Suppressor macrophage treated with lipopolysaccharide for 4 hours (primary cell): ENCODE data around the gene DAPK1.
"Not testable (repeated sequence)": the region's sequence is repeated elsewhere in the genome, so short reads cannot be mapped to it uniquely, and the experiment has no call there.

Experiments
- DNase-seq: peaks from one replicate; pipeline ENCODE4 v3.0.0-alpha.2; 2020

DAPK1 gene

DNA sequence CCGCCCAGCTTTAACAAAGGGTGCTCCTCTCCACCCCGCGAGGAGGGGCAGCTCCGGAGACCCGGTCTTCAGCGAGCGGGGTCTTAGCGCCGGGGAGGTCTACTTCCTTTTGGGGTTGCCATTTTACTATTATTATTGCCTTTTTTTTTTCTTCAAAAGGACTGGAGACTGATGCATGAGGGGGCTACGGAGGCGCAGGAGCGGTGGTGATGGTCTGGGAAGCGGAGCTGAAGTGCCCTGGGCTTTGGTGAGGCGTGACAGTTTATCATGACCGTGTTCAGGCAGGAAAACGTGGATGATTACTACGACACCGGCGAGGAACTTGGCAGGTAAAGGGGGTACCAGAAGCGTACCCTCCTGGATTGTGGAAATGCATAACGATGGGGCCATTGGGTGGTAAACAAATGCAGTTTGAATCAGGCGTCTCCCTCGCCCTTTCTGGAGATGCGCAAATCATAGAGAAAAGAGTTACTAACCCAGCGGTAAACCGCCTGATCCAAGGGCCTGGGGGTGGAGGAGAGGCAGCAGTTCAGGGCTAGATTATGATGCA, 1.2 kb downstream of the DAPK1 start:
- DNase-seq, result no peak

- peak; percentile 50 for DNase-seq
These were observed 1.9 kb downstream of the DAPK1 start for GRCh38 chr9:87499424-87500017.

DNA sequence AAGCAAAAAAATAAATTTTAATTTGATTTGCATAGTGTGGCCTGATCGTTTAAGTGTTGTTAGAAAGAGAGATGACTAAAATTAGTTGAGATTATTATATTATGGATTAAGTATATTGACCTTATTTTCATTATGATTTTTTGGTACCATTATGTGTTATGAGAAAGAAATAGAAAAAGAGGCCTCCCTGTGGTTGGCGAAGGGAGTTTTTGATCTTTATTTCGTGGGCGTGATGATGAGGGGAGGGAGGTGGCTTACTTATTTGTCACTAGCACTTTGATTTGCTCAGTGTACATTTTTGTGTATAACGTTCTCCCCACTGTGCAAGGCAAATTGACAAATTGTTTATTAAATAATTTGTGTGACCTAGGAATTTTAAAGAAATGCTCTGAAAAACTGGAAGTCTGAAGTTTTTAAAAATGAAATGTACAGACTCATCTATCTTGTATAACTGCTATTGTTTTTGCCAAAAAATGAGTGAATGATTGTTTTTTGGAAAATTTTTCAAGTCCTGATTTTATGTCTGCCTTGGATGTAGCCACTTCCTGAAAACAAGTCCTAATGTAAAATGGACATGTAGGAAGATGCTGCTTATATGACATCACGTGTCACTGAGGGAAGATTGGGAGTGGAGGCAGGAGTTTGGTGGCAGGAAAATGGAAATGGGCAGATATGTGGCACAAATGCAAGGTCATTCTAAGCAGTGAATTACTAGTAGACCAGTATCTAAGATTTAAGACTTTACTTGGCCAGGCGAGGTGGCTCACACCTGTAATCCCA, 3.0 kb downstream of the DAPK1 start:
- DNase-seq, result peak; percentile 76

GRCh38 chr9:87501271-87501656, 3.6 kb downstream of the DAPK1 start:
- not testable (repeated sequence) for DNase-seq

DNA sequence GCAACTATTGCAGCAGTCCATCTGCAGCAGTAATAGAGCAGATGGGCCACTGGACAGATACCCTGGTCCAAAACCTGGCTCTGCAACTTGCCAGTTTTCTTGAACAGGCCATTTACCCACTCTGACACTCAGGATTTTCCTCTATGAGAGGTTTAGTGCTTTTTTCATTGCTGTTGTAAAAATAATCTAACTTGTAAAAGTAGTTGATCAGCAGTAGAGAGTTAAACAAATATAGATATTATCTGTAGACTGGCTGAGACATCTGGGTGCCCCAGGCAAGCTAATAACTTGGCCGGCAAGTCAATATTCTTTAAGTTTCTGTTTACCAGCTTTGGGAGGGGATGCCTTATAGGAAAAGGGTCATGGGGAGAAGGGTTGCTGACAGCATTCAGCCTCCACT, 4.1 kb downstream of the DAPK1 start:
- no peak for DNase-seq

DNA sequence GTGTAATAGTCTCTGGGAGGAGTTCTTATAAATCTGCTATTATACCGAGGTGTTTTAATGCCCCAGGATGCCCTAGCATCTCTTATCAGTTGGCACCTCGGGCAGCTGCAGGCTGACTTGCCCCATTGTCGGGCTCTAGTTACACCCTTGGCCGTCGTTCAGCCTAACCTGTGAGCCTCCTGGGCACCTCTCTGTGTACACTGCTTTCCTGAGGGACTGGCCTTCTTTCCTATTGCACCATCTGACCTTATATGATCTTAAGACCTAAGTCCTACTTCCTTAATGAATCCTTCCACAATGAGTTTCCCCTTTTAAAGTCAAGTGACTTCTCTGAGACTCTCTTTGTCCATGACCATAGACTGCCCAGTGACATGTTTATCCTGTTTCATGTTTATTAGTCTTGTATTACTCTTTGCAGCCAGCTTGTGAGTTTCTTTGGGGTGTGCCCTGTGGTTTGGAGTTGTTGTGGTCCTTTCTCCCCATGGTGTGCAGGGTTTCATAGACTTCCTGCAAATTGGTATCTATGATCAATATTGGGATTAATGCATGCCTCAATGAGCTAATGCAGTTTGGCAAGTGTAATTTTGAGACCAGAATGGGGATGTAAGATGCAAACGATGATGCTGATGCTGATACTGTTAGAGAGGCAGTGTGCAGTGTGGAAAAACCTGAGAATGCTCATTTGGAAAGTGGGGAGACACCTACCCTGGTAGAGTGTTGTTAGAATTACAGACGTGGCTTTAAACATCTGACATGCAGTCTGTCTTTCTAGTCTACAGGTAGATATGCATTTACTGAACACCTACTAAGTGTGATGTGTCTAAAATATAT, 4.9 kb downstream of the DAPK1 start:
- peak; percentile 92 for DNase-seq

DNA sequence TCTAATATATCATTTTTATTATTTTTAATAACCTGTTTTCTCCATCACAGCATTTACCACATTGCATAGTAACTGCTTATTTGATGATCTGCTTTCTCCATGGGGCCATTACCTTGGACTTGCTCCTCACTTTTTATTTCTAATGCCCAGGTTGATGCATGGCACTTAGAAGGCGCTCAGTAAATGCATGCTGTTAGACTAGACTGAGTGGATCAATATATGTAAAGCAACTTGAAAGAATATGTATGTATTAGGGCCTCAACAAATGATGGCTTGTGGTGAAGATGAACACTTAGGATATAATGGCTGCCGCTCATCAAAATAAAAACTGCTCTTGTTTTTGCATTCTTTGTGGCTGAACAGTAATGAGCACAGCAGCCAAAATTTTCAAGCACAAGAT, 5.8 kb downstream of the DAPK1 start:
- no peak for DNase-seq

DNA sequence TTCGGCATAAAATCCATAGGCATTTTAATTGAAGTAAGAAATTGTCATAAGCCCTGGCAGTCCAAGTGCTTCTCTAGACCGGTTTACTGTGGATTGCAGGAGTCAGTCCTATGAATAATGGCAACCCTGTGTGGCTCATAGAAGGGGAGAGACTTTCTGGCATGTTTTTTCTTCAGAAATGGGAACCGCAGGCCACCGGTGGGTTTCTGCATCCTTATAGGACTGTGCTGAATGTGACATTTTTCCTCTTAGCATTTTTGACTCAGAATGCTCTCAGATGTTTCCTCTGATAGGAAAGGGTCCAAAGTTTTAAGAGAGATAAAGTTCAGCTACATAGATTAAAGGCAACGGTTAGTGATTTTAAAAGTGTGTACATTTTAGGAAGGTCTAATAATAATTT, 6.3 kb downstream of the DAPK1 start:
- no peak for DNase-seq

- no peak for DNase-seq
These were observed 7.3 kb downstream of the DAPK1 start for GRCh38 chr9:87504938-87505337.

DNA sequence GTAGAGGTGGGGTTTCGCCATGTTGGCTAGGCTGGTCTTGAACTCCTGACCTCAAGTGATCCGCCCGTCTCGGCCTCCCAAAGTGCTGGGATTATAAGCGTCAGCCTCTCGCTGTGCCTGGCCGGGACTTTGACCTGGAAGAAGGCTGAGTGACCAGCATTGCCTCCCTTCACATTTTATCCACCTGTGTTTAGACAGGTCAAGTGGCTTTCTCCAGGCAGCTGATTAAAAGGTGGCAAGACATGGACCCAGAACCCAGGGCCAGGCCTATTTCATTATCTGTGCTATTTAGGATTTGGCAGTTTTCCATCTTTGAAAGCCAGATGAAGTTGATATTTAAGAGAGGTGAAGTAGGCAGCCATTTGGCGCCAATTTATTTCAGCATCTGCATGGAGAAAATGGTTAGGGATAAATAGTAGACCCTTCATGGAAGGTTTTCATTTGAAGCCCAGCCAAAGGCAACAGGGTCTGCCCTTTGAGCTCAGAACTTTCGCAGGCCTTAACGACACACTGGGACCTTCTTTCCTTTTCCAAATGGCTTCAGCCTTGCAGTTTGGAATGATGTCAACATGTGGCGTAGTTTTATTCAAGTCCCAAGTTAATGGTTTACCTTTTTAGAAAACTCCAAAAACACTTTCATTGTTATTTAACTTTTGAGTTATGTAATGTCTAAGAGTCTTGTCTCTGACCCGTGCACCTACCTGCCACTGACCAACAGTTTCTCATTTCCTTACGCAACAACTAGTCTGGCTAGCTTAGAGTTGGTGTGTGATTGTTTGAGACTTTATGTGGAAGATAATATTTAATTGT, 8.4 kb downstream of the DAPK1 start:
- DNase-seq, result no peak

DNA sequence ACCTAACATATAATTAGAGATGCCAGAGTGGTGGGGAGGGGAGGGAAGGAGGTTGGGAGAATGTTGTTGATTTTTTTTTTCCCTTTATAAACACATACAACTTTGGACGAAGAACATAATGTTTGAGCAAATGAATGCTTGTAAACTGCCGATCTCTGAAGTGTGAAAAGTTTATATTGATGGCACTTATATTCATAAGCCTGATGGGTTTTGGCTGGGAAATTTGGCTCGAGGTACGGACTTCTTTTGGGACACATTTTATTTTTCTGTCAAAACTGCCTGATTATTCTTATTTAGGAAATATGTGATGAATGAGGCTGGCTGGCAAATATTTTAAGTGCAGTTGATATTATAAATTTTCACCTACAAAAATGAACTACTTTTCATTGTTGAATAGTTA, 9.9 kb downstream of the DAPK1 start:
- no peak for DNase-seq

GRCh38 chr9:87510252-87510683, 12.6 kb downstream of the DAPK1 start:
- DNase-seq, result no peak

DNA sequence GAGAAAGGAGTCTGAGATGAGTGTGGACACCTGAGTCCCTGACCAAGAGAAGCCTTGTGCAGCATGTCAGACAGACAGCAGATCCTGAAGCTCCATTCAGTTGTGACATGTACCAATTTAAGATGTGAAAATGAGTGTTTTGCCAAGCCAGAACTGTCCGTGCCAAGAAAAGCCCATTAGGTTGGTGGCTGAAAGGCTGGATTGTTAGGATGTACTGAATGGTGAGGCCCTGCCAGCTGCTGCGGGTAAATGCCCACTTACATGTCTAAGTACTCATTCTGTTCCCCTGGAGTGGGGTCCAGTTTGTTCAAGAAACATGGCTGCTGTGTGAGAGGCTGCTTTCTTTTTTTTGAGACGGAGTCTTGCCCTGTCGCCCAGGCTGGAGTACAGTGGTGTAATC, 14.6 kb downstream of the DAPK1 start:
- DNase-seq, result no peak

DNA sequence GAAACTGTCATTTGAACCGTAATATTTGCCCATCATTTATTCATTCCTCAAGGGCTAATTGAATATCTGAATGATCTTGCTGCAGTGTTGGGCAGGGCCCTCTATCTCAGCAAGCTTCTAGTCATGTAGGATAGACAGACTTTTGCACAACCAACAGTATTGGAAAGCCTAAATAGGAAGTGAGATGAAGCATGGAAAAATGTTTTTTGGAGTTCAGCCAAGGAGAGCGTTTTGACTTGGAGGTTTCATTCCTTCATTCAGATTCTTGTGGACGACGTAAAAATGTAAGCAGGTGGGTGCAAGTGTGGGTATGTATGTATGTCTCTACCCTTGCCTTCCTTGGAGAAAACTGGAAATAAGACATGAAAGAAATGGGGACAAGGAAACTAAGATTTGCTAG, 15.5 kb downstream of the DAPK1 start:
- DNase-seq, result peak; percentile 65

- no peak for DNase-seq
These were observed 16.3 kb downstream of the DAPK1 start for GRCh38 chr9:87513880-87514535.

- peak; percentile 51 for DNase-seq
These were observed 17.3 kb downstream of the DAPK1 start for GRCh38 chr9:87515006-87515405.

DNA sequence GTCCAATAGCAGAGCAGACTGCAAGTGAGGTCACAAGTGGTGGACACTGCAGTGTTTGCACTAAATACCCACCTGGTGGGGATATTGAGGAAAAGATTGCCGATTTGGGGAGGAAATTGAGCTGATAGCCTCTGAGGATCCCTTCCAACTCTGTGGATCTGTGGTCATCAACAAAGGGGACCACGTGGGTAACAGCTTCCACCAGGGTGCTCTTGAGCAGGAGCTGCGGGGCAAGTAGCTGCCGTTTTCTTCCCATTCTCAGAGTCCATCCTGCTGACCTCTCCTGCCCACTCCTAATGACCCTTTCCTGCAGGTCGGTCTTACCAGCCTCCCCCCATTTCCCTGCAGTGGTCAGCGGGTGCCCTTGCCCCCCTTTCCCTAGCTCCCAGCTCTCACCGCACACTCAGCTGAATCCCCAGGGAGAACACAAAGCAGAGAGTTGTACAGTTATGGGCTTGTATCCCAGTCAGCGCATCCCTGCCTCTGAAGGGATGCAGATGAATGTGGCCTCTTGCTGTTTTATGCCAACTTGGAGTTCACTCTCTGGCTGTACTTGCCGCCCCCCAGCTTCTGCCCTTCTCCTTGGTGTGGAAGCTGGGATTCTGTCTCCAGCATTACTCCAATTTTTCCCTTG, 18.0 kb downstream of the DAPK1 start:
- no peak for DNase-seq

DNA sequence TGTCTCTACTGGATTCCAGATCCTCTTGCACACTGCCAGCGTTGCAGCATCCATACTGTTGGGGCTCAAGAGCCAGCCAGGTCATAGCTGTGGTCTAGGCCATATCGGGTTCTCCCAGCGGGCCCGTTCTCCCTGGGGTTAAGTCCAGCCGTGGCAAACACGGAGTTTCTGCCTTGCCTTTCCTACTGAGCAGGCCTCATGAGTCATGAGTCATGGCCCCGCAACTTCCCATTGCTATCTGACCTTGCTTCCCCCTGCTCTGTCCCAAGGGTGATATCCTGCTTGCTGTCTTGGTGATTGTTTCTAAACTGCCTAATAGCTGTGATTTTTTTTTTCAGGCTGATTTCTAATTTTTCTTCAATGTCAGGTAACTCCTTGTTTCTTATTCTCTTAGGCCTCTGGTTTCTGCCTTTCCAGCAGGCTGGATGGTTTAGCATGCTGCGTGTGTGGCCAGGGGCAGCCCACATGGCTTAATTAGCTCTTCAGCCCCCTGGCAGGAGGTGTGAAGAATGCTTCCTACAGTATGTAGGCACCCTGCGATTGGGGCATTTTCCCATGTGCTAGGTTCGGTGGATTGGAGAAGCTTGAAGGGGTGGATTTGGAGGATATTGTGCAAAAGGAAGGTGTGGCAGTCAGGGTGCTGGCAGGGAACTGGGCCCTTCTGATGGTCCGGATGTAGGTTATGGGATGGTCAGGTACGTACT, 18.7 kb downstream of the DAPK1 start:
- DNase-seq, result peak; percentile 94

DNA sequence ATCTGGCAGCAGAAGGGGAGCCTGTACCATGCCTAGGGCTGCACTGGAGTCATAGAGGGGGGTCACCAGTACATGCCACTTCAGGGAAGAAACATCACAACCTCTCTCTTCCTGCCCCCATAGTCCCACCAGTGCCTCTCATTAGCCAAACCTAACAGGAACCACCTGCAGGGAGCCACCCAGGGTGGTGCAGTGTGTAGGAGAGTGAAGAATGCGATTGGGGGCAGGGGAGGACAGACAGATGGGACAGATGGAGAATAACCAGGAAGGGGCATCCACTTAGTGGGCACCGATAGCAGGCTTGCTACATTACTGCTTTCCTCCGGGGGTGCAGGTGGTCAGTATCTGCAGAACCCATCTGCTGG, 19.2 kb downstream of the DAPK1 start:
- no peak for DNase-seq

DNA sequence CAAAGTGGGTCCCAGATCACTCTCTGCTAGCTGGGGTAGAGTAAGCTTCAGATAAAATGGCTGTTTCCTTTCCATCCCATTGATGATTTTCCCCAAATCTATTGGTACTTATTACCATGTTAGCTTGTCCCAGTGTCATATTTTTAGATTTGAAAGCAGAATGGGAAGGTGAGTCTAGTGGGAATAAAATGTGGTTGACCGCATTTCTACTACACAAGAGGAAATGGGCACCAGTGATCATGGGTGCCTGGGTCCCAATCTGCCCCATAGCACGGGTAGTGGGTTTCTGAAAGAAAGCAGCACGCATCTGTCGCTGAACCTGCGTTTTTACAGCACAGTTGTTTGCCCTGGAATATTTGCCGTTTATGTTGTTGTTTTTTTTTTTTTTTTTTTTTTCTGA, 20.1 kb downstream of the DAPK1 start:
- no peak for DNase-seq

GRCh38 chr9:87518702-87519335, 21.2 kb downstream of the DAPK1 start:
- peak; percentile 63 for DNase-seq
